GM03348 (cell line): ENCODE data around the gene SLC25A13.
"Not testable (repeated sequence)": the region's sequence is repeated elsewhere in the genome, so short reads cannot be mapped to it uniquely, and the experiment has no call there.

Source experiments
- DNase-seq: peaks from one replicate; pipeline ENCODE4 v3.0.0; 2012; ENCODE audit warnings: low spot score

The SLC25A13 gene

GRCh38 chr7:96299496-96299895 is 22.4 kb downstream of the SLC25A13 start:
- no peak for DNase-seq

DNA sequence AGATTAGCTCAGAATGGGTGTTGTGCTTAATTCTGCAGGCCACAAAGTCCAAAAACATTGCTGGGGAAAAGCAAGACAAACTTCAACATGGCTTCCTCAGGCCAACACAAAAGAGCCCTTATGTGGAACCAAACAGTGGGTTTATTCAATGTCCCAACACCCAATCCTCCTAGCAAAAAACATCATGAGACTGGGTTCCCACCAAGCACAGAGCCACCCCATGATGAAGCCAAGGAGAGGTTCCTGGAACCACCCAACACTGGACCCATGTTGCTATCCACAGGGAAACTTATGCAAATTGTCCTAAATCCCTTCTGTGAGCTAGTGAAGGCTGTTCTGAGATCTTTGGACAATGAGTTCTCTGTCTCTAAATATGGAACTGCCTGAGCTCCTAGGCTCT is 24.0 kb downstream of the SLC25A13 start:
- DNase-seq = no peak

DNA sequence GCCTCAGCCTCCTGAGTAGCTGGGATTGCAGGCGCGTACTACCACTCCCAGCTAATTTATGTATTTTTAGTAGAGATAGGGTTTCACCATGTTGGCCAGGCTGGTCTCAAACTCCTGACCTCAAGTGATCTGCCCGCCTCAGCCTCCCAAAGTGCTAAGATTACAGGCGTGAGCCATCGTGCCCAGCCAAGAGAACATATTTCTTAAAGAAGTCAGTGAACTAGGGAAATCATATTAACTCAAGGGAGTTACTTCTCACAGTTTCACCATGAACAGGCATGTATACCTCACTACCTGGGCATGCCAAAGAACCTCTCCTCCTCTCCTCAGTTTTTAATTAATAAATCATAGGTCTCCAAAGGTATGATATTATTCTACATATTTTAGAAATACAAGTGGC is 24.5 kb downstream of the SLC25A13 start:
- DNase-seq = not testable (repeated sequence)

DNA sequence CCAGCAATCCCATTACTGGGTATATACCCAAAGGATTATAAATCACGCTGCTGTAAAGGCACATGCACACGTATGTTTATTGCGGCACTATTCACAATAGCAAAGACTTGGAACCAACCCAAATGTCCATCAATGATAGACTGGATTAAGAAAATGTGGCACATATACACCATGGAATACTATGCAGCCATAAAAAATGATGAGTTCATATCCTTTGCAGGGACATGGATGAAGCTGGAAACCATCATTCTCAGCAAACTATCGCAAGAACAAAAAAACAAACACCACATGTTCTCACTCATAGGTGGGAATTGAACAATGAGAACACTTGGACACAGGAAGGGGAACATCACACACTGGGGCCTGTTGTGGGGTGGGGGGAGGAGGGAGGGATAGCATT is 28.0 kb downstream of the SLC25A13 start:
- not testable (repeated sequence) for DNase-seq

DNA sequence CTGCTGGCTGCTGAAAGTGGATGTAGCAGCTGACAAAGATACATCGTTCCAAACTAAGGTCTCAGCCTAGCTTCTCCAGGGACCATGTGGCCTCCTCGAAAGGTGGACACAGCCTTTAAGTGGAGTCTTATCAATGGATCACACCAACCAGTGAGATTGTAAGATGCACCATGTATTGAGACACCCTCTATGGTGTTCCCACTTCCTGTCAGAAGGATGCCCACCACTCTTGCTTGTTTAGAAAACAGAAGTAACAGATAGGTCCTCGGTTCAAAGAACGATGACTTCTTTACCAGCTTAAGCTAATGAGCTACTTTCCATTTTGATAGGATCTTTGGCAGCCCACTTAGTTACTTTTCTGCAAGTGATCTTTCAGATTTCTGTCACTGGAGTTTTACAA is 34.3 kb downstream of the SLC25A13 start:
- DNase-seq = no peak

GRCh38 chr7:96287132-96287531 is 34.8 kb downstream of the SLC25A13 start:
- no peak for DNase-seq

DNA sequence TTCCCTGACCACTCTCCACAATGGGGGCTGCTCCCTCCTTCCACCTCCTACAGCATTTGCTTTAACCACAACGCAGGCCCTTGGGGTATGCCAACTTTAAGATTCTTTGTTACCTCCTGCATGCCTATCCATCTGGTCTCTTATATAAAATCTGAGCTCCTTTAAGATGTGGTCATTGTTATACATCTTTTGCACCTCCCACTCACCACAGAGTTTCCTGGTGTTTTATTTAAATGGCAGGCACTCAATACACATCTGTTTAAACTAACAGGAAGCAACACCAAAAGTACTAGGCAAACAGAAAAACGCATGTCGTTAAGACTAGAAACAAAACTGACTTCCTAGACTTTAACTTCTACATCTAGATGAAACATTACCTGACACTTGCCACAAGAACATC is 36.3 kb downstream of the SLC25A13 start:
- no peak for DNase-seq

DNA sequence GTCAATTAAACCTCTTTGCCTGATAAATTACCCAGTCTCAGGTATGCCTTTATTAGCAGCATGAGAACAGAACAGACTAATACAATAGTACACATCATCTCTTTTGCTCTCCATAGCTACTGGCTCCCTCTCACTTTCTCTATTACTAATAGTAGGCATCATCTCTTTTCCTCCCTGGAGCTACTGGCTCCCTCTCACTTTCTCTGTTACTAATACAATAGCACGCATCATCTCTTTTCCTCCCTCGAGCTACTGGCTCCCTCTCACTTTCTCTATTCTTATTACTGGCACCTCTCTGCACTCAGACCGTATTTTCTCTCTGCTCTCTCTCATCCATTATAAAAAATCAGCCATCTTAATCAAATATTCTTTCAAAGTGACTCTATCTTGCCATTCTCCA is 37.1 kb downstream of the SLC25A13 start:
- no peak for DNase-seq

GRCh38 chr7:96284240-96284639 is 37.7 kb downstream of the SLC25A13 start:
- no peak for DNase-seq

DNA sequence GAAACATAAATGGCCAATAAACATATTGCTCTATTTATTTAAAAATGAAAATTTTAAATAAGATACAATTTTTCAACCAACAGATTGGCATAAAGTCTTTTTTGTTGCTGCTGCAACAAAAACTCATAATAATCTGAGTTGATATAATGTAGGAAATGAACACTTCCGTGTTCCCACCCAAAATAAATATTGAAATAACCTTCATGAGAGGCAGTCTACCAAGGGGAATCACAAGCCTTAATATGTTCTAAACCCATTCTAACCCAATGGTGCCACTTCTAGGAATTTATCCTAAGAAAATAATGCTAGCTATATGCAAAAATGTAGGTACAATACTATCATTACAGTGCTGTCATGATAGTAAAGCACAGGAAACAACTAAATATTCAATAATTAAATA is 39.1 kb downstream of the SLC25A13 start:
- DNase-seq = no peak

GRCh38 chr7:96277921-96278320 is 44.0 kb downstream of the SLC25A13 start:
- DNase-seq = no peak

GRCh38 chr7:96276019-96276418 is 45.9 kb downstream of the SLC25A13 start:
- DNase-seq = no peak

- peak; percentile 15 for DNase-seq
These were observed 48.2 kb downstream of the SLC25A13 start for GRCh38 chr7:96273716-96274115.

DNA sequence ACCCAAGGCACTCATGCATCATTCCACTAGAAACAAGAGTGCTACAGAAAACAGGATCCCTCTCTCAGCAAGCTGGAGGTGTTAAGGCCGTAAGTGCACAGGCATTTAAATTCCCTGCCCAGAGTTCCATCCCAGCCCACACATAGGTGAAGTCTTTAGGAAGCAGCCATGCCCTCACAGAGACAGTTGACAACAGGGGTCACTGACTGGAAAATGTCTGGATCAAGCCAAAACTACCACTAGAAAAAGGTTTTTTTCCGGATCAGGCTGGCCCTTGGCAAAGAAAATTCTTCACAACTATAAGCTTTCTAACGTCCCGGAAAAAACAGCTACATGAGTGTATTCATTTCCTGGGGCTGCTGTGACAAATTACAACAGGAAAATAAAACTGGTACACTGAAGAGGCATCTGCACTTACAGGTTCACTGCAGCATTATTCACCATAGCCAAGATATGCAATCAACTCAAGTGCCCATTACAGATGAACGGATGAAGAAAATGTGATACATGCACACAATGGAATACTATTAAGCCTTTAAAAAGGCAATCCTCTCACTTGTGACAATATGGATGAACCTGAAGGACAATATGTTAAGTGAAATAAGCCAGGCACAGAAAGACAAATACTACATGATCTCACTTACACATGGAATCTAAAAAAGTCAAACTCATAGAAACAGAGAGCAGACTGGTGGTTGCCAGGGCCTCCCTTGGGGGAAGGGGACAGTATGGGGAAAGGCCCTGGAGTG is 52.5 kb downstream of the SLC25A13 start:
- DNase-seq = no peak

GRCh38 chr7:96266580-96266979 is 55.3 kb downstream of the SLC25A13 start:
- DNase-seq = no peak

- no peak for DNase-seq
These were observed 55.9 kb downstream of the SLC25A13 start for GRCh38 chr7:96266015-96266414.

GRCh38 chr7:96253964-96254363 is 67.9 kb downstream of the SLC25A13 start:
- DNase-seq = no peak

DNA sequence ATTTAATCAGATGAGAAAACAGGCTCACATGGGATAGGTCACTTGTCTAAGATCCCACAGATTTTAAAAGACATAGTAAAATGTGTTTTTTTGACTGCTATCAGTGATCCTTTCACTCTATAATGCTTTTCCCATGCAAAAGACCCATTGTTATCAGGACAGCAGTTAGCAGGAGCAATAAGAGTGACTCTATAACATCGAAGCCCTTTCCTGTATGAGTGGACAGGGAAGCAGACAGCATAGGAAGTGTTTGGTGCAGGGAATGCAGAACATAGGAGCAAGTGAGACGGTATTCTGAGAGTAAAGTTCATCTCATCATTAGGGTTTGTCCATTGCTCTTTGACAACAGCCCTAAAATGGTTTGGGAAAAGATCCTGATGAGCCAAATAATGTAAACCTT is 68.5 kb downstream of the SLC25A13 start:
- no peak for DNase-seq

DNA sequence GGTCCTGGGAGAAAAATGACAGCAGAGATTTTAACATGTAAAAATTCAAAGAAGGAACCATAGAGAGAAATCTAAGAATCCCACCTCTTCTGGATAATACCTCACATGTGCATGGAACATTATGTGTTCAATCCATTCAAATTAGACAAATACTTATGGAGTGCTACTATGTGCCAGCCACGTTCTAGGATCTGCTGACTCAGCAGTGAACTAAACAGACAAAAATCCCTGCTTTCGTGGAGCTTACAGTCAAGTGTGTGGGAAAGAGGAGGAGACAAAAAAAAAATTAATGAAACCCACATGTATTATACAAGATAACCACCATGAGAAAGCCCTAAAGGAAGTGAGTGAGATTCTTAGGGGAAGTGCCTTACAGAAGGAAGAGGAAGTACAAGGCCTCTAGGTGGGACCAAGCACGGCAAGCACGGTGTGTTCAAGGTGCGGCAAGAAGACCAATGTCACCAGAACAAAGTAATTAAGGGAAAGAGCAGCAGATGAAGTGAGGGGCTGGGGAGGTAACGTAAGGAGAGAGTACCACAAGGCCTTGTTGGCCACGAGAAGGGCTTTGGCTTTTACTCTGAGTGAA is 71.0 kb downstream of the SLC25A13 start:
- DNase-seq = no peak

DNA sequence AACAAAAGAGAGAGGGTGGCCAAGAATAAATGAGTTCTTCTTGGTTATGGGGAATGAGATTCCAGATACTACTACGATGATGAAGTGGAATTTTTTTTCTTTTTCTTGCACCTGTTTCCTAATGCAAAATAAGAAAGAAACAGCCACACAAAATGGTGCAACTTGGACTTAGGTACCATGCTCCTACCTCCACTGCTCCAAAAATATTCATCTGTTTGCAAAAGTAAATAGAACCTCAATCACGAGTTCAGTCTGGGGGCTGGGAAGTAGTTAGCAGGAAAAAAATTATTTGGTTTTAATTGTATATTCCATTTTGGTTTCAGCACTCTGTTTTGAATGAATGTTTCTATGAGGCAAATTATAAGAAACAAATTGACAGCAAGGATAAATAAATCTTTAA is 73.5 kb downstream of the SLC25A13 start:
- no peak for DNase-seq

GRCh38 chr7:96246919-96247318 is 75.0 kb downstream of the SLC25A13 start:
- no peak for DNase-seq

DNA sequence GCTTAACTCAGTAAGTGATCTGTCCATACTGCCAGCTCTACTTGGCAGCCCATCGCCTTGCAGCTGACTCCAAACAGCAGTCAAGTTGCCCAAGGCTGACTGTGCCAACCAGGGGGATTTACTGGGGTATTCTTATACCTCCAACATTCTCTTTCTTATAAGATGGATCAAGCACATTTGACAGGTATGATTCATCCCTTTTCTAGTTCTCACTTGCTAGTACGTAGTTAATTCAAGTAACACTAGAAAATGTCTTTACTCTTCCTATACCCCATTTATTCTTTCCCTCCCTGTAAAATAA is 77.0 kb downstream of the SLC25A13 start:
- no peak for DNase-seq

DNA sequence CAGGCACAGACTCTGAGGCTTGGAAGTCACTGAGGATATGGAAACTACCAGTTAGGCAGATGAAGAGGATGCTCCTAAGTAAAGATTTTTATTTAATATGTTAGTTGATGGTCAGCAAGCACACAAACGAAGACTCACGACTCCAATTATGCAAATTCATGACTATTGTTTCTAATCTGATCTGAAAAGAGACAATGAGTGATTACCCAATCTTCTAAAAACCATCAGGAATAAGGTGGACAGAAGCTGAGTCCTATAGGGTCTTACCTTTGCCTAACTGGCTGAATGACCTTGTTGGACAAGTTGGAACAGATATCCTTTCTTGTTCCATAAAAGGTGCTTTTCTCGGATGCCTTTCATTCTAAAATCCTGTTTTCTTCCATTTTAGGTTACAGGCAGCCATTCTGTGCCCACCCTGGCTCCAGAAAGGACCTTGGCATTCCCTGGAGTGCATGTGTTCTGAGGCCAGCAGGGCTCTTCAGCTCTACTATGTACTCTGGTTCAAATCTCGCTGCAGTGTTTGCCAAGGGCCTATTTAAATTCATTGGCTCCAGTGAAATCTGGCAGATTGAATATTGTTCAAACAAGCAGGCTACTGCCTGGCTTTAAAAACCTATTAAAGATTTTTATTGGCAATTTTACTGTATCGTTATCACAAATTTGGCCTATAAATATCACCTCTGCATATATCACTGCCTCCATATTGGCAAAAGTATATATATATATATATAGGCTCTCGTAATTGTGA is 77.5 kb downstream of the SLC25A13 start:
- DNase-seq = no peak

GRCh38 chr7:96243241-96243640 is 78.7 kb downstream of the SLC25A13 start:
- DNase-seq = no peak
